DMS53 (cell line): ENCODE measurements around the gene ARHGAP8.
"Not testable (repeated sequence)": the region's sequence is repeated elsewhere in the genome, so short reads cannot be mapped to it uniquely, and the experiment has no call there.

Source experiments
- DNase-seq: peaks from one replicate; lab custom pipeline; 2025; lab: John Stamatoyannopoulos, UW

The ARHGAP8 gene

DNA sequence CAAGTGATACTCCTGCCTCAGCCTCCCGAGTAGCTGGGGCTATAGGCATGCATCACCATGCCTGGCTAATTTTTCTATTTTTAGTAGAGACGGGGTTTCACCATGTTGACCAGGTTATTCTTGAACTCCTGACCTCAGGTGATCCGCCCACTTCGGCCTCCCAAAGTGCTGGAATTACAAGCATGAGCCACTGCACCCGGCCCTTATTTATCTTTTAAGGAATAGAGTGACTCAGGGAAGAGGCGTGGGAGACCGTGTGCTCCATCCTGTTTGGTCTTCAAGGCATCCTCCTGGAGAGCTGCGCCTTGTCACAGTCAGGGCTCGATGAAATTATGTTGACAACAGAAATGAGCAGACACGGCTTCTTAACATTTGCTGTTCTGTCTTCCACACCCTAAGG is 12.7 kb upstream of the ARHGAP8 start:
- not testable (repeated sequence) for DNase-seq

DNA sequence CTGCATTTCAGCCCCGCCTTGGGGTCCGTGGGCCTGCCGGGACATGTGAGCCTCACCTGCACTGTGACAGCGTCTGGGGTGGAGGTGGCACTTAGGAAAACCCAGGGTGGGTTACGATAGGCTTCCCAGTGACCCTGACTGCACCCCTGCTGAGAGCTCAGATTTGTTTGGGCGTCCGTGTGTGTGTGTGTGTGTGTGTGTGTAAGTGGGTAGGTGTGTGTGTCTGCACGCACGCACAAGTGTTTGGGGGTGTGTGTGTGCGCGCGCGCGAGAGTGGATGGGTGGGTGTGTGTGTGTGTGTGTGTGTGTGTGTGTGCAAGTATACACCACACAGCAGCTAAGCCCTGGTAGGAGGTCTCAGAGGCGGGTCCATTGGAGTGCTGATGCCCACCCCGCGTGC is 12.1 kb upstream of the ARHGAP8 start:
- DNase-seq = no peak

GRCh38 chr22:44741929-44742328 is 10.4 kb upstream of the ARHGAP8 start:
- DNase-seq = peak; percentile 66

DNA sequence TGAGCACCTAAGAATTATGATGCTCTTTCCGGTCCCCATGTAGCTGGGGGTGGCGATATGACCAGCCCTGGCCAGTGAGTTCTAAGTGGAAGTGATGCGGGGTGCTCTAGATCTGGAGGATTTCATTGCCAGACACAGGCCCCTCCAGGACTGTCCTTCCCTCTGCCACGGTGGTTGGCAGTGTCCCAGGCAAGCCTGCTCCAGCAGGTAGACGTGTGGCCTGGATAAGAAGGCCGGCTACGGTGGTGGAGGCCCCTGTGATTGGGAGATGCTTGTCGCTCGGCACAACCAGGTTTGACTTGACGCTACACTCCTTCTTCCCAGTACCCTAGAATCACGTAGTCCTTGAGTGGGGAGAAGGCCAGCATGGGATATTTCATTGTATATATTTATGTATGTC is 9.1 kb upstream of the ARHGAP8 start:
- DNase-seq = no peak

GRCh38 chr22:44743804-44744211 is 8.6 kb upstream of the ARHGAP8 start:
- DNase-seq = no peak

DNA sequence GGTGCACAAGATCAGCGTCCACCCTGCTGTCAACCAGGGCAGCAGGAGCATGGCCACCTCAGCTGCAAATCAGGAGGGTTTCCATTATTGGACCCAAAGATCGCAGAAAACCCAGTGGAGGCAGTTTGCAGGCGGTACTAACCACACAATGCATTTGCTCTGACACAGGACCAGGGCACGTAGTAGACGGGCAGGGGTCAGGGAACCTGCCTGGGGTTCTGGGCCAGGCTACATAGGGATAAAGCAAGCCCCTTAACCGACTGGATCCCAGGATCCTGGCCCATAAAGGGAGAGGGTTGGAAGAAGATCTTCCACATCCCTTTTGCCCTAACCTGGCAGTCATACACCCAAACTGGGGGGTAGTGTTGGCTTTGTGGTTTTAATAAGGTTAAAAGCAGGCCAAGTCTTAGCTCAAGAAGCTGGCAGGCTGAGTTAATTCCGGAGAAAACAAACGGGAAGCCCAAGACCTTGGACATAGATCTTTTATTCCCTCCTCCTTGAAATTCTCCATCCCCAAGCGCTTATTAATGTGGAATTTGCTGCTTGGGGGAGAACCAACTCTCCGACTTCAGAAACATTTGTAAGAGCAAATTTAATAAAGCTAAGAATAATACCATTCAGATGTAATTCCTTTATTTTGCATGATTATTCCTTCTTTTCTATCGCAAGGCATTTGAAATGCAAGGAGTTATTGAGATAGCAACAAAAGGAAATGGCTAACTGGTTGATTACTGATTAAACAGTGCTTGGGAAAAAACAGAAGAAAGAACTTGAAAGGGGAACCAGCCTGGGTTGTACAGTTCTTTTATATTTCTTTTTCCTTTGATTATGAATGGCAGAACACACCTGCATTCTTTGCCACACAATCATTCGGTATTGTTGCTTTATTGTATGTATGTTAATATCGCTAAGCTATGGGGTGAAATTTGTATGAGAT is 6.3 kb upstream of the ARHGAP8 start:
- DNase-seq = no peak

- DNase-seq = not testable (repeated sequence)
These were observed 4.6 kb upstream of the ARHGAP8 start for GRCh38 chr22:44747784-44748127.

GRCh38 chr22:44748524-44748923 is 3.9 kb upstream of the ARHGAP8 start:
- no peak for DNase-seq

DNA sequence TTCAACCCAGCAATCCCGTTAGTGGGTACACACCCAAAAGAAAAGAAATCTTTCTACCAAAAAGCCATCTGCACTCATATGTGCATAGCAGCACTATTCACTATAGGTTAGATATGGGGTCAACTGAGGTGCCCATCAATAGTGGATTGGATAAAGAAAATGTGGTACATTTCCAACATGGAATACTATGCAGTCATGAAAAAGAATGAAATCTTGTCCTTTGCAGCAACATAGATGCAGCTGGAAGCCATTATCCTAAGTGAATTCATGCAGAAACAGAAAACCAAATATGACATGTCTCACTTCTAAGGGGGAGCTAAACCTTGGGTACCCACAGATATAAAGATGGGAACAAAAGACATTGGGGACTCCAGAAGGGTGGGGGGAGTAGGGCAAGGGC is 1.9 kb upstream of the ARHGAP8 start:
- DNase-seq = no peak

GRCh38 chr22:44753189-44754042 is 1.0 kb downstream of the ARHGAP8 start:
- no peak for DNase-seq

GRCh38 chr22:44754998-44755397 is 2.6 kb downstream of the ARHGAP8 start:
- DNase-seq = no peak

DNA sequence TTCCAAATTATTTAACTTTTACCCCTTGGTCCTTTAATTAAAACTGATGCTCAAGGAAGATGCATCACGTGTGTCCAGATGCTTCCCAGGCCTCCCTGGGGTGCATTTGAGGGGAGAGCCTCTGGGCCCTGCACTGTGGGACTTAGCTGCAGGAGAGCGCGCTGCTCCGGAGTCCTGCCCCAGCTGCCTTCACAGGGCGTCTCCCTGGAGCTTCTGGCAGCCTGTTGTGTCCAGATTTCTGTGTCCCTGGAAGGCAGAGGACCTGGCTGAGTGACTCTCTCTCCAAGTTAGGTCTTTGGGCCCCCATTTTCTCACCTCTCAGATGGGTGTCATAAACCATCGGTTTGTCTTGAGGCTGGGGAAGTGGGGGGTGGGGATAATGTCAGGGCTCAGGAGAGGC is 3.0 kb downstream of the ARHGAP8 start:
- DNase-seq = no peak

DNA sequence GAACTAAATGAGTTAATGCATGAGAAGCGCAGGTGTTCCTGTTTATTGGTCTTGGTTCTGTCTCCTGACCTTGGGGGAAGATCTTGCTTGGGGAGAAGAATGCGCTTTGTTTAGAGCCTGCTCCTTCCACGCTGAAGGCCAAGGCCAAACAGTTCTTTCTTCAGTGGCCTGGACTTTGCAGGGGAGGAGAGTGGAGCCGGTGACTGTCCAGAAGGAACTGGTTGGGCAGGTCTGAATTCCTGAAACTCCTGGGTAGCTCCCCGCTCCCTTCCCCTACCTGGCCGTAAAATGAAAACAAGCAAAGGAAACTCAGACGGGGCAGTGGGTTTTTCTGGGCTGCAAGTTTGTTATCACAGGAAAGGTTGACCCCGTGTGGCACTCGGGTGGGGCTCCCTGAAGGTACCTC is 3.6 kb downstream of the ARHGAP8 start:
- DNase-seq = peak; percentile 71

- DNase-seq = peak; percentile 48
These were observed 6.1 kb downstream of the ARHGAP8 start for GRCh38 chr22:44758344-44758973.

GRCh38 chr22:44759001-44759400 is 6.6 kb downstream of the ARHGAP8 start:
- no peak for DNase-seq

DNA sequence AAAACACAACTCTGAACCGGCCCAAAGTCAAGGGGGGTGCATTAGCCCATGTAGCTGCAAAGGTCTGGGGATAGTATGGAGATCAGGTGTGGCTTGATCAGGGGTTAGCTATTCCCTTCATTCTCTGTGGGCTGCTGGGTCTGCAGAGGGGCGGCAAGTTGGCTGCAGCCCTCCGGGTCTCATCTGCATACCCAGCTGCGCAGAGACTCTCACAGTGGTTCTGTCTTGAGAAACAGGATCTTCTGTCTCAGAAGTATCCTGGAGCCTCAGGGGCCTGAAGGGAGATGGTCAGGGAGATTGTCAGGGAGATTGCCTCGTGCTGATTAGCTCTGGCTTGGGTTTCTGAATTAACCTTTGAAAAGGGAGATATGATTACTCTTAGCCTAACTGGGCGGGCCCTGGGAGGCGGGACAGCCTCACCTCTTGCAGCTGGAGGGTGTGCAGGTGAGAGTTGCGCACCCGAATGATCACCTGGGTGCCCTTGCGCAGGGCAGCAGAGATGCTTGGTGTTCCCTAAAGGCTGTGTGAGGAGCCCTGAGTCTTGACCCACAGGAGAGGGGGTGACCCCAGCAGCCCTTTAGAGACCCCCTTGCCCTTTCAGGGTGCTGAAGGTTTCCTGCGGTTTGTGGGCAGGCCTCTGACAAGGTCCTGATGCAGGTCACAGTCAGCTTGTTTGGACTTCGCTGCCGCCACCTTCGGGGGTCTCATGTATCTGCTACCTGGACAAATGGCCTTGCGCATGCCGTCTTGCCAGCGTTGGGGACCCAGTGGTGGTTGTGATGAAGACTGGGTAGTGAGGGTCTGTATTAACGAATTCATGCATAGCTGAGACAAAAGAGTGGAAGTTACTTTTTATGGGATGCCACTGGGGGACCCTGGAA is 7.3 kb downstream of the ARHGAP8 start:
- no peak for DNase-seq

DNA sequence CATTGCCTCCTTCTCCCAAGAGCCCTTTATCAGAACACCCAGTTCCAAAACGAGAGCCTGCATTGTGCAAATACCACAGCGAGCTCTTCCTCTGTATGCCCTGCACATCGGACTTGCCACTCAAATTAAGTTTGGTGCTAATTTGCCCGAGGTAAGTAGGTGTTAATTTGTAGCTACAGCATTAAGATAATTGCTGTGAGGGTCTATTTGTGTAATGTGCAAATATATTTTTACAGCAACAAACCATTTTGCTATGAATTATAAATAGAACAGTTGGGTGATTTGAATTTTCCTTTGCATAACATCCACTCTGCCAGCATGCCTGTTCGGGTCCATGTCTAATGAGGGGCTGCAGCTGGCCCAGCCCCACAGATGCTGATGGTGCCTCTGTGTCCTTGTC is 8.1 kb downstream of the ARHGAP8 start:
- no peak for DNase-seq

GRCh38 chr22:44761025-44761424 is 8.7 kb downstream of the ARHGAP8 start:
- no peak for DNase-seq

- DNase-seq = no peak
These were observed 12.0 kb downstream of the ARHGAP8 start for GRCh38 chr22:44764373-44764772.

DNA sequence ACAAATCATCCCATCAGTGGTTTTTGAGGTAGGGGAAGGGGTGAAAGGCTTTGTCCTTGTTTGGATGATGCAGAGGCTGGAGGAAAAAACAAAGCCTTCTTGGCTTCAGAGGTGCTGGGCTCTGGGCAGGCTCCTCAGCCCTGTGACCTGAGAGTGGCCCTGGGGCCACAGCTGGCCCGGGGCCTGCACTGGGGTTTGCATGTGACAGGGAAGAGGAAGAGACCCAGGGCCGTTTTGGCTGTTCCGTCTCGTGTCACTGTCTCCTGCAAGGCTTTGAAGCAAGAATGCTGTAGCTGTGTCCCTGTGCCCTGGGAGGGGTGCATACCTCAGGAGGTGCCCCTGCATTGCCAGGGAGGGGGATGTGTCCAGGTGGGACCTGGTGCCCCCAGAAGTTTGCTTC is 12.6 kb downstream of the ARHGAP8 start:
- DNase-seq = no peak

DNA sequence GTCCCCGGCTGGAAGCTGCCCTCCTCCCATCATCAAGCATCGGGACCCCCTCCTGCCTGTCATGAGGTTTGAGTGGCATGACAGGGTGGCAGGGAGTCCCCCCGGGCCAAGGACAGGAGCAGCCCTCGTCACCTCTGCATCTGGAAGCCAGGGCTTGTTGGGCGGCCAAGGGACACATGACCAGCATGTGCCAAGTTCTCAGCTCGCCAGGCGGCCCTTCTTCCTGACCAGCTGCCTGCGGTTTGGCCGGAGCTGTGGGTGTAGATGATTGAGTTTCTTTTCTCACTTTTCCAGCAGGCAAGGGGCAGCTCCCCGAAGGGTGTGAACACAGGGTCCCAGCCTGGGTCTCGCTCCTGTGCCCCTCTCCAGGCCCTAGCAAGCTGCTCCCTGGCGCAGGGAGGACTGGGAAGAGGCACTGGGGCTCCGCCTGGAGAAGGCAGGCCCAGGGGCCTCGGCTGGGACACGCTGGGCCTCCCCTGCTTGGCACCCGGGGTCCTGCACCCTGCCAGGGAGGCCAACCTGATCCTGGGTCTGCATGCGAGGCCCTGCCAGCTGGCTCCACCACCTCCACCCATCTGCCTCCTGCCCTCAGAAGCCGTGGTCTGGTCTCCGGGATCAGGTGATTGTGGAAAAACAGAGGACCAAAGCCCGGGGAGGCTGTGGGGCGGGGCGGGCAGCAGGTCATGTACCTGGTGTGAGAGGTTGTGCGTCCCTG is 13.4 kb downstream of the ARHGAP8 start:
- no peak for DNase-seq
